Lung (tissue), 13 donors: ENCODE results near the gene VSTM2A. TPM values are rescaled to one million over a fixed set of nuclear protein-coding genes. Genes with fewer than 3 reads are reported as not detected.

Experiments used
- ATAC-seq: fragments of 200-7000 bp; cut with Tn5 transposase; one replicate; pipeline ENCODE4 v1.9.1; 2020; ENCODE audit warnings: moderate number of reproducible peaks; ENCODE audit not compliant: insufficient read depth, low FRiP score
- DNase-seq, 3 donors: peaks; one replicate each; pipeline ENCODE4 v3.0.0-alpha.2; 2013 to 2017
- H3K27ac ChIP-seq, 2 donors: one replicate each; pipeline ENCODE4 v1.5.1; 2013; ENCODE audit warnings: mild to moderate bottlenecking in 2 of 2, moderate library complexity in 2 of 2, control low read depth in 1 of 2, inconsistent platforms in 1 of 2, low read depth in 1 of 2, low read length in 1 of 2
- H3K27me3 ChIP-seq, 3 donors: one replicate each; pipeline ENCODE4 v1.5.1; 2013; ENCODE audit warnings: low read length in 2 of 3; ENCODE audit not compliant: control insufficient read depth in 3 of 3, insufficient read depth in 3 of 3
- H3K36me3 ChIP-seq, 4 donors: one replicate each; pipeline ENCODE4 v1.5.1; 2013; ENCODE audit warnings: low read length in 4 of 4, mild to moderate bottlenecking in 1 of 4, moderate library complexity in 1 of 4; ENCODE audit not compliant: control insufficient read depth in 4 of 4, insufficient read depth in 4 of 4
- H3K4me1 ChIP-seq, 5 donors: one replicate each; pipeline ENCODE4 v1.5.1; 2013; ENCODE audit warnings: low read length in 5 of 5, mild to moderate bottlenecking in 2 of 5, moderate library complexity in 1 of 5; ENCODE audit not compliant: control insufficient read depth in 5 of 5, insufficient read depth in 5 of 5
- H3K4me3 ChIP-seq: one replicate; pipeline ENCODE4 v1.5.1; 2013; ENCODE audit warnings: mild to moderate bottlenecking, control low read depth, moderate library complexity
- H3K9ac ChIP-seq, 2 donors: one replicate each; pipeline ENCODE4 v1.5.1; 2013; ENCODE audit warnings: low read length in 2 of 2, control low read depth in 1 of 2; ENCODE audit not compliant: insufficient read depth in 1 of 2
- H3K9me3 ChIP-seq, 4 donors: one replicate each; pipeline ENCODE4 v1.5.1; 2013; ENCODE audit warnings: low read length in 3 of 4, mild to moderate bottlenecking in 1 of 4, moderate library complexity in 1 of 4; ENCODE audit not compliant: control insufficient read depth in 4 of 4, insufficient read depth in 3 of 4
- CTCF ChIP-seq: IDR thresholded peaks from 2 replicates; pipeline ENCODE4 v1.5.1; 2012; ENCODE audit warnings: mild to moderate bottlenecking; ENCODE audit errors: control extremely low read depth, extremely low read depth
- WGBS, 2 donors: extraction: QIAGEN DNeasy Blood & Tissue Kit; methylation state at CpG; one replicate each; pipeline ENCODE4 v1.1.7; 2013; 5-methylcytosine and 5-hydroxymethylcytosine counted together
- polyA plus RNA-seq, 2 donors: library from polyadenylated mRNA; stranded (reverse); fragments of 200-250 nt; gene quantifications; one replicate each; pipeline ENCODE4 v1.2.1, GENCODE V29; 2013
- small RNA-seq: library from RNA; depleted of rRNA; stranded (forward); fragments of <200 nt; gene quantifications from one replicate; pipeline ENCODE3, GENCODE V24; 2014; ENCODE audit warnings: low replicate concordance
- total RNA-seq, 2 donors: library from RNA; depleted of rRNA in 1 of 2; stranded (reverse); fragments of >200 nt in 1 of 2; gene quantifications; one replicate each; pipeline ENCODE4 v1.2.1, GENCODE V29; 2014 to 2021
- donor health status: control.
- donor health status: control.
- donor health status: Bipolar disorder and iron deficiency.
- donor health status: healthy.
- donor health status: DM: yes; HTN: yes; CAD: no.

The VSTM2A gene
- total and polyA plus RNA-seq, 4 donors, result not detected

DNA sequence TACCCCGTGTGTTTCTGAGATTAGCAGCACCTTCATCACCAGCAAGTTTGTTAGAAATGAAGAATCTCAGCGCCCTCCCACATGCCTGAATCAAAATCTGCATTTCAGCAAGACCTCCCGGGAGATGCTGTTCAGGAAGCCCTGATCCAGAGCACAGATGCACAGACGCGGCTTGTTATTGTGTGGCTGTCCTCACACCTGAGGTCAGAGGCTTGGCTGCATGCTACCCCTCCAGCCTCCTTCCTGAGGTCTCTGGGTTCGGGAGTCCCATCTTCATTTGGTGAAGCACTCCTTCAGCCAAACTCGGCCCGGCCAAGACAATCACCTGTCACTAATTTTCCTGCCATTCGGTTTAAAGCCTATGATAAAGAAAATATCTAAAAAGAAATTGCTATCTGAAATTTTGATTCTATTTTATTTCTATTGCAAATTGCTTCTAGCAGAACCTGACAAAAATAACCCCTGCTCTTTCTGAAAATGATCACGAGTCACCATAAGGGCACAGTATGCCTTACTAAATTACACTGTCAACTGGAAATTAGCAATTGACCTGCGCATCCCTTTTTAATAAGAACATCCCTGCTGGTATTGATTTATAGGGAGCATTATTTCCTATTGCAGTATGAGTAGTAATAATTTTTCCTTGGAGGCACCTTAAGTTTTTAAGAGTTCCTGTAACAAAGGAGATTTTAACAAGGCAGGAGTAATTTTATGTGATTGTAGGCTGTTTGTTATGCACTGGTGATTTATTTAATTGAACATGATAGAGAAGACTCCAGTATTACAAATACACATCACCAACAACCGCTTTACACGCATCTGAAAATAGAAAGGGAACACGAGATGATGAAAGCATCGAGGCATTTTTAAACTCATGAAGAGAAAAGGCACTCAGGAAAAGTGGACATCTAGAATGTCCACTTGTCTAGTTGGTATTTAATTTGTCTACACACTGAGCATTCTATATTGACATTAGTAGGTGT, 49.5 kb downstream of the VSTM2A start:
- no peak for ATAC-seq
- H3K9me3 ChIP-seq, result no peaks in the 10 kb centered on the region

GRCh38 chr7:54596747-54597146, 54.6 kb downstream of the VSTM2A start:
- Histone ChIP-seq H3K9ac (no peak overlapping the region), H3K27ac (no peak overlapping the region), H3K4me3 (no peak overlapping the region), H3K36me3 (no peaks in the 10 kb centered on the region), H3K4me1 (no peaks in the 10 kb centered on the region), H3K9me3 (peaks cover 0 to 1% (median 0%) of the 10 kb centered on the region in 4 donors), H3K27me3 (no peaks in the 10 kb centered on the region)
- no peak for DNase-seq
- WGBS, 2 donors, result 89 to 91% methylated on average over 2 of the region's 2 CpGs
- TF ChIP-seq CTCF, result no peak
- ATAC-seq, result no peak

More for the DNA sequence above, 49.5 kb downstream of the VSTM2A start:
- no peak overlapping the region for H3K9ac ChIP-seq
- no peak overlapping the region for H3K4me3 ChIP-seq
- WGBS, 2 donors, result 81% methylated on average over 15 of the region's 15 CpGs
- no peaks in the 10 kb centered on the region for H3K27me3 ChIP-seq
- no peaks in the 10 kb centered on the region for H3K36me3 ChIP-seq
- no peak for DNase-seq
- TF ChIP-seq CTCF, result no peak
- H3K27ac ChIP-seq, result no peak overlapping the region
- H3K4me1 ChIP-seq, result no peaks in the 10 kb centered on the region

GRCh38 chr7:54615537-54615936, 73.4 kb downstream of the VSTM2A start:
- ATAC-seq (no peak), DNase-seq (no peak)
- no peaks in the 10 kb centered on the region for H3K27me3 ChIP-seq
- no peak overlapping the region for H3K9ac ChIP-seq
- H3K9me3 ChIP-seq, result no peaks in the 10 kb centered on the region
- H3K36me3 ChIP-seq, result no peaks in the 10 kb centered on the region
- WGBS, 2 donors, result 86 to 92% methylated on average over 2 of the region's 2 CpGs
- TF ChIP-seq CTCF, result no peak
- H3K27ac ChIP-seq, result no peak overlapping the region
- no peak overlapping the region for H3K4me3 ChIP-seq
- no peaks in the 10 kb centered on the region for H3K4me1 ChIP-seq

Small RNA genes lying within 50 kb of the gene (small RNA-seq; reads per million reads assigned to genes)
- not detected for gene RNU6-1125P

Other genes with a start within 250 kb of the VSTM2A start
- gene SEC61G, start 216.8 kb downstream of the VSTM2A start, total RNA-seq, result 100 to 1,000 TPM in 1 of 2 donors, 10 to 100 TPM in 1; 71.9 to 143 TPM
- 100 to 1,000 TPM; 318 to 452 TPM for gene SEC61G, start 216.8 kb downstream of the VSTM2A start, polyA plus RNA-seq